Neutrophil (primary cell): Measurements from ENCODE around the gene BACE1.

Source experiments
- H3K27ac ChIP-seq: fragments of 200-600 bp; sonication (generic); 2 replicates; pipeline ENCODE4 v1.5.1; 2016; ENCODE audit warnings: mild to moderate bottlenecking, moderate library complexity
- H3K27me3 ChIP-seq: fragments of 200-600 bp; sonication (generic); 2 replicates; pipeline ENCODE4 v1.6.0; 2016; ENCODE audit warnings: mild to moderate bottlenecking
- H3K36me3 ChIP-seq: fragments of 200-600 bp; sonication (generic); 2 replicates; pipeline ENCODE4 v1.5.1; 2017
- H3K4me1 ChIP-seq, 2 experiments: fragments of 200-600 bp in 1 of 2; sonication (generic) in 1 of 2; 1 replicate in 1 of 2; 2 replicates in 1 of 2; pipeline versions ENCODE4 v1.5.1 to v1.6.1; 2013 to 2016; ENCODE audit warnings: low read depth in 1 of 2, low read length in 1 of 2, mild to moderate bottlenecking in 1 of 2, moderate library complexity in 1 of 2; ENCODE audit not compliant: control insufficient read depth in 1 of 2, insufficient read depth in 1 of 2
- H3K4me3 ChIP-seq, 2 experiments: fragments of 200-600 bp in 1 of 2; sonication (generic) in 1 of 2; 1 replicate in 1 of 2; 2 replicates in 1 of 2; pipeline ENCODE4 v1.5.1; 2013 to 2016; ENCODE audit warnings: low read depth in 1 of 2, low read length in 1 of 2, mild to moderate bottlenecking in 1 of 2, moderate library complexity in 1 of 2
- H3K9me3 ChIP-seq: fragments of 200-600 bp; sonication (generic); 2 replicates; pipeline ENCODE4 v1.5.1; 2016
- CTCF ChIP-seq: fragments of 200-600 bp; sonication (generic); IDR thresholded peaks from 2 replicates; pipeline ENCODE4 v1.5.1; 2016; ENCODE audit warnings: antibody characterized with exemption

BACE1 gene

GRCh38 chr11:117248341-117248740, 67.7 kb downstream of the BACE1 start:
- no peaks in the 10 kb centered on the region for H3K4me1 ChIP-seq
- no peak overlapping the region for H3K4me3 ChIP-seq
- TF ChIP-seq CTCF: no peak
- no peak overlapping the region for H3K27ac ChIP-seq
- H3K27me3 ChIP-seq: no peaks in the 10 kb centered on the region
- no peaks in the 10 kb centered on the region for H3K9me3 ChIP-seq
- H3K36me3 ChIP-seq: peaks cover 70% of the 10 kb centered on the region

GRCh38 chr11:117239295-117239694, 76.8 kb downstream of the BACE1 start:
- Histone ChIP-seq H3K4me1 (no peaks in the 10 kb centered on the region), H3K27ac (no peak overlapping the region), H3K4me3 (no peak overlapping the region), H3K36me3 (peaks cover 43% of the 10 kb centered on the region), H3K9me3 (no peaks in the 10 kb centered on the region), H3K27me3 (no peaks in the 10 kb centered on the region)
- TF ChIP-seq CTCF: no peak

GRCh38 chr11:117238221-117238620, 77.8 kb downstream of the BACE1 start:
- TF ChIP-seq CTCF: no peak
- H3K4me1 ChIP-seq: peaks cover under 1 to 5% of the 10 kb centered on the region in 2 experiments
- no peaks in the 10 kb centered on the region for H3K9me3 ChIP-seq
- no peak overlapping the region for H3K4me3 ChIP-seq
- H3K27ac ChIP-seq: no peak overlapping the region
- peaks cover 37% of the 10 kb centered on the region for H3K36me3 ChIP-seq
- H3K27me3 ChIP-seq: no peaks in the 10 kb centered on the region
